Esophagus muscularis mucosa (tissue), 3 donors: ENCODE results near the gene TAGLN3.

ENCODE experiments used
- EP300 ChIP-seq: sonication (generic); formaldehyde crosslinking; IDR thresholded peaks from one replicate; pipeline ENCODE4 v1.6.1; 2017; ENCODE audit warnings: antibody characterized with exemption
- POLR2AphosphoS5 ChIP-seq, 2 donors: sonication (generic); formaldehyde crosslinking; IDR thresholded peaks; one replicate each; pipeline ENCODE4 v1.6.1; 2017; ENCODE audit warnings: antibody characterized with exemption in 2 of 2

- TF ChIP-seq POLR2AphosphoS5 (IDR thresholded peaks at IDR 0.05) (no peak), EP300 (no peak)
Measured at GRCh38 chr3:112018712-112019111, 20.0 kb downstream of the TAGLN3 start.
